Progenitor cell of endocrine pancreas (in vitro differentiated cells): Measurements from ENCODE around the gene UPB1. TPM values are rescaled to one million over a fixed set of nuclear protein-coding genes. Genes with fewer than 3 reads are reported as not detected.
"Not testable (repeated sequence)": the region's sequence is repeated elsewhere in the genome, so short reads cannot be mapped to it uniquely, and the experiment has no call there.

Experiments used
- DNase-seq: peaks from one replicate; pipeline ENCODE4 v3.0.0; 2021; ENCODE audit warnings: low spot score; ENCODE audit not compliant: unreplicated experiment
- H3K27ac Mint-ChIP-seq: 2 replicates; pipeline ENCODE4 v1.8.0; 2021; ENCODE audit warnings: mild to moderate bottlenecking, moderate library complexity, mixed read lengths
- H3K27me3 Mint-ChIP-seq: 2 replicates; pipeline ENCODE4 v1.8.0; 2021; ENCODE audit warnings: mixed read lengths
- H3K36me3 Mint-ChIP-seq: 2 replicates; pipeline ENCODE4 v1.8.0; 2022; ENCODE audit warnings: mixed read lengths; ENCODE audit not compliant: insufficient read depth
- H3K4me1 Mint-ChIP-seq: 2 replicates; pipeline ENCODE4 v1.8.0; 2021; ENCODE audit warnings: low read depth, mixed read lengths
- H3K4me3 Mint-ChIP-seq: 2 replicates; pipeline ENCODE4 v1.8.0; 2021; ENCODE audit warnings: low read depth, mild to moderate bottlenecking, moderate library complexity, mixed read lengths
- H3K9me3 Mint-ChIP-seq: 2 replicates; pipeline ENCODE4 v1.8.0; 2021; ENCODE audit warnings: low read depth, mixed read lengths
- total RNA-seq: library from RNA; stranded (reverse); gene quantifications from 2 replicates; pipeline ENCODE4 v1.2.1, GENCODE V29; 2021
- TF ChIP-seq, protein P1 (sequence below): fragments of 200-600 bp; sonication (generic); IDR thresholded peaks from one replicate; pipeline ENCODE4 v1.5.0; 2021; ENCODE audit warnings: antibody characterized with exemption, mild to moderate bottlenecking; ENCODE audit not compliant: unreplicated experiment

Gene UPB1
- total RNA-seq, 1 donor from 2014 or later, result 0.50 TPM

DNA sequence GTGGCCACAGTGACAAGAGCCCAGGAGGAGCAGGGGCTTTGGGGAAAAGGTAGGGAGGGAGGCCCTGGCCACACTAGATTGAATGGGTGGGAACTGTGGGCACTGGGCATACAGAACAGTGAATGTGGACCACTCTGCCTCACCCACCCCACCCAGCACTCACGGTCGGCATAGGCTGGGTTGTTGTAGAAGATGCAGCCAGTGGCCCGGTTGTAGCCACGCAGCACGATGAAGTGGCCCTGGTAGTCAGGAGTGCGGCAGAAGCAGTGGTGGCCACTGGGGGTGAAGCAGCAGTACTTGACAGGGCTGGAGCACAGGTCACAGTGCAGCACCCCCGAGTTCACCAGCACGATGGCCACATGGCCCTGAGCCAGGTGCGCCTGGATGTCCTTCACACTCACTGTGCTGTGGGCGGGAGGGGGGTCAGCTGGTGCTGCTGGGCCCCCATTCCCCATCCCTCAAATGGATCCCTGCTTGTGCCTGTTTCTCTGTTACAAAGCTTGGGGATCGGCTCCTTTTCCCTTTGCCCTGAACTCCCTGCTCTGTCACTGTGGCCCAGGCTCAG, 48.6 kb downstream of the UPB1 start:
- H3K27ac Mint-ChIP-seq, result no peak overlapping the region
- peaks cover 14% of the 10 kb centered on the region for H3K36me3 Mint-ChIP-seq
- H3K4me1 Mint-ChIP-seq, result no peaks in the 10 kb centered on the region
- no peak overlapping the region for H3K4me3 Mint-ChIP-seq
- no peak for DNase-seq
- TF ChIP-seq, protein P1, sequence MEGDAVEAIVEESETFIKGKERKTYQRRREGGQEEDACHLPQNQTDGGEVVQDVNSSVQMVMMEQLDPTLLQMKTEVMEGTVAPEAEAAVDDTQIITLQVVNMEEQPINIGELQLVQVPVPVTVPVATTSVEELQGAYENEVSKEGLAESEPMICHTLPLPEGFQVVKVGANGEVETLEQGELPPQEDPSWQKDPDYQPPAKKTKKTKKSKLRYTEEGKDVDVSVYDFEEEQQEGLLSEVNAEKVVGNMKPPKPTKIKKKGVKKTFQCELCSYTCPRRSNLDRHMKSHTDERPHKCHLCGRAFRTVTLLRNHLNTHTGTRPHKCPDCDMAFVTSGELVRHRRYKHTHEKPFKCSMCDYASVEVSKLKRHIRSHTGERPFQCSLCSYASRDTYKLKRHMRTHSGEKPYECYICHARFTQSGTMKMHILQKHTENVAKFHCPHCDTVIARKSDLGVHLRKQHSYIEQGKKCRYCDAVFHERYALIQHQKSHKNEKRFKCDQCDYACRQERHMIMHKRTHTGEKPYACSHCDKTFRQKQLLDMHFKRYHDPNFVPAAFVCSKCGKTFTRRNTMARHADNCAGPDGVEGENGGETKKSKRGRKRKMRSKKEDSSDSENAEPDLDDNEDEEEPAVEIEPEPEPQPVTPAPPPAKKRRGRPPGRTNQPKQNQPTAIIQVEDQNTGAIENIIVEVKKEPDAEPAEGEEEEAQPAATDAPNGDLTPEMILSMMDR, result no peak
- H3K27me3 Mint-ChIP-seq, result no peaks in the 10 kb centered on the region
- no peaks in the 10 kb centered on the region for H3K9me3 Mint-ChIP-seq

DNA sequence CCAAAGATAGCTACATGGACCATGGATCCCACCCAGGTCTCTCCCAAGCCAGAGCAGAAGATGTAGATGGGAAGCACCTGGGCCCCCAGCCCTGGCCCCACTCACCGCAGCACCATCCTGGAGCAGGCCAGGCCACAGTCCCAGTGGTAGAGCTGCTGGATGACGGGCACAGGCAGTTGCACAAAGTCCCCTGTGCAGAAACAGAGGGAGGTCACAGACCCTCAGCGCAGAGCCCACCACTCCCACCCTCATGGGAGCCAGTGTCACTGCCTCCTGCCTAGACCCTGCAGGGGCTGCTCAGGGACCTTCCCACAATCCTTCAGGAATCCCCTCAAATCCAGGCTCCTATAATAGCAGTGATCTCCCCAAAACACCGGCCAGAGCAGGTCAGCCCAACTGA, 53.7 kb downstream of the UPB1 start:
- H3K4me3 Mint-ChIP-seq, result no peak overlapping the region
- H3K4me1 Mint-ChIP-seq, result peaks cover 4% of the 10 kb centered on the region
- peaks cover 10% of the 10 kb centered on the region for H3K36me3 Mint-ChIP-seq
- H3K27me3 Mint-ChIP-seq, result no peaks in the 10 kb centered on the region
- no peaks in the 10 kb centered on the region for H3K9me3 Mint-ChIP-seq
- TF ChIP-seq, protein P1, result no peak
- no peak overlapping the region for H3K27ac Mint-ChIP-seq
- no peak for DNase-seq

DNA sequence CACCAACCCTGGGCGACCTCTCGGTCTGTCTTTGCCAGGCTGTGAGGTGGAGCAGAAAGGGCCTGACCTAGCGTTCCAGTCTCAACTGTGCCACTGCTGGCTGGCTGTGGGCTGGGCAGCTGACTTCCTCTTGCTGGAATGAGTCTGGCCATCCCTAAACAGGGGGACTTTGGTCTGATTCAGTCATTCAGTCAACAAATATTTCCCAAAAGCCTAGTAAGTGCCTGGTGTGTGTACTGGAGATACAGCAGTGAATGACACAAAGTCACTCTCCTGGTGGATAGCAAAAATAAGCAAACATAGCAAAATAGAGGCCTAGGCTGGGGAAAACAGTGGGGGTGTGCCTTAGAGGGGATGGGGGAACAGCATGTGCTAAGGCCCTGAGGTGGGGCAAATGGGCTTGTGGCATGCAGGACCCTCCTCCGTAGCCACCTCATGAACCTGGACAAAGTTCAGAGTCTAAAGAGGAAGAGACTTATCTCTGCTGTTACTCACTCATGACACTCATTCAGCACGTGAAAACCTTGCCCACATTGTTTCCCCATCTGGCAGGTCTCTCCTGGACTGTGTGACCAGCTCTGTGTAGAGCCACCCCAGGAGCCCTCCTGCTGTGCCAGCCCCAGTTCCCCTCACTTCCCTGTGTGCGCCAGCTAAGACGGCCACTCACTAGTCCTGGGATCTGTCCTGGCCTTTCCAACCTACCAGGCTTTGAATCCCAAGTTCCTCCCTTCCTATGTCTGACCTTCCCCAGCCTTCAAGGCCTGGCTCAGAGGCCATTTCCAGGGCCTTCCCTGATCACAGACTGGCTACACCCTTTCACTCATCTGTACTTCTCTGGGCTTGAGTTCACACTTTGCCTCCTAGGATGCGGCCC, 55.1 kb downstream of the UPB1 start:
- Mint-ChIP-seq H3K27me3 (no peaks in the 10 kb centered on the region), H3K4me3 (no peak overlapping the region), H3K4me1 (peaks cover 12% of the 10 kb centered on the region), H3K36me3 (peaks cover 9% of the 10 kb centered on the region), H3K27ac (peak overlapping the region; percentile 9), H3K9me3 (no peaks in the 10 kb centered on the region)
- DNase-seq, result no peak
- TF ChIP-seq, protein P1, result no peak

DNA sequence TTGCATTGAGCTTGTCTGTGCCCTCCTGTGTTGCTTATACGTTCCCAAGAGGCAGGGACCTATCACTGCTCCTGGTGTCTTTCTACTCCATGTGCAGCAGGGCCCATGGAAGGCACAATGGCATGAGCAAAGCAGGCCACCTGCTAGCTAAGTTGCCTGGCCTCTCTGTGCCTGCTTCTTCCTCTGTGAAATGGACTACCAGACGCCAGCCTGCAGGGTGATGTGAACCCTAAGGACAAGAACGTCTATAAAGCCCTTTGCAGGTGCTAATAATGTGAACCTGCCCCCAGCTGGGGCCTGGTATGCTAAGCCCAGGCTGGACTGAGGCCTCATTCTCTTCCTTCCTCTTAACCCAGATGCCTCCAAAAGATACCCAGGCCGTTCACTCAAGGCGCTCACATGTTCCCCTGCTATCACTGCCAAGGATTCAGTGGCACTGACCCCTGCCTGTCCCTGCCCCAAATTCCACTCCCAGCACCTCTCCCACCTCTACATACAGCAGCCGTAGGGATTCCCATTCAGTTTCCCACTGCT, 55.8 kb downstream of the UPB1 start:
- no peaks in the 10 kb centered on the region for H3K9me3 Mint-ChIP-seq
- H3K27me3 Mint-ChIP-seq, result no peaks in the 10 kb centered on the region
- H3K36me3 Mint-ChIP-seq, result peaks cover 9% of the 10 kb centered on the region
- H3K4me1 Mint-ChIP-seq, result peaks cover 13% of the 10 kb centered on the region
- H3K4me3 Mint-ChIP-seq, result no peak overlapping the region
- peak overlapping the region; percentile 9 for H3K27ac Mint-ChIP-seq
- TF ChIP-seq, protein P1, result no peak
- DNase-seq, result no peak

GRCh38 chr22:24552503-24553286, 57.6 kb downstream of the UPB1 start:
- not testable (repeated sequence) for H3K27me3 Mint-ChIP-seq, H3K36me3 Mint-ChIP-seq, H3K4me3 Mint-ChIP-seq, H3K9me3 Mint-ChIP-seq, DNase-seq
- H3K4me1 Mint-ChIP-seq, result peaks cover 26% of the 10 kb centered on the region
- peak overlapping the region; percentile 81 for H3K27ac Mint-ChIP-seq
